ENCODE results near the gene CCDC34.

Gene CCDC34

GRCh38 chr11:27396259-27396839 is 33.3 kb upstream of the CCDC34 start:
- Histone ChIP-seq H4K20me1 (ENCODE audit: insufficient read depth, low read length) (no peaks in the 10 kb centered on the region), H2AFZ (ENCODE audit: low read depth, low read length) (no peak overlapping the region), H3K27ac (ENCODE audit: low read length) (no peak overlapping the region), H3K4me3 (ENCODE audit: low read depth in 1 of 2, low read length in 2 of 2) (no peak overlapping the region), H3K4me1 (ENCODE audit: insufficient read depth, low read length) (no peaks in the 10 kb centered on the region), H3K27me3 (ENCODE audit: insufficient read depth, low read length, poor library complexity) (no peaks in the 10 kb centered on the region), H3K9ac (ENCODE audit: low read depth, low read length) (no peak overlapping the region), H3K79me2 (ENCODE audit: insufficient read depth, low read length) (no peaks in the 10 kb centered on the region), H3K36me3 (ENCODE audit: insufficient read depth, low read length) (no peaks in the 10 kb centered on the region), H3K9me3 (ENCODE audit: insufficient read depth, low read length, severe bottlenecking) (no peaks in the 10 kb centered on the region), H3K4me2 (ENCODE audit: insufficient read depth, low read length) (no peak overlapping the region)
- DNase-seq = no peak
- TF ChIP-seq EZH2 (IDR thresholded peaks at IDR 0.05; ENCODE audit: borderline replicate concordance, low read depth, low read length, severe bottlenecking) (no peak), CTCF (IDR thresholded peaks at IDR 0.05; ENCODE audit: borderline replicate concordance, extremely low read depth, low read length, poor library complexity, severe bottlenecking) (no peak)
- no peak for ATAC-seq (ENCODE audit: insufficient read depth, low read depth)

GRCh38 chr11:27395556-27396258 is 32.7 kb upstream of the CCDC34 start:
- H2AFZ ChIP-seq (ENCODE audit: low read depth, low read length) = no peak overlapping the region
- no peaks in the 10 kb centered on the region for H3K79me2 ChIP-seq (ENCODE audit: insufficient read depth, low read length)
- H3K36me3 ChIP-seq (ENCODE audit: insufficient read depth, low read length) = no peaks in the 10 kb centered on the region
- H3K9ac ChIP-seq (ENCODE audit: low read depth, low read length) = no peak overlapping the region
- no peak for DNase-seq
- H3K4me2 ChIP-seq (ENCODE audit: insufficient read depth, low read length) = no peak overlapping the region
- no peak for TF ChIP-seq CTCF (IDR thresholded peaks at IDR 0.05; ENCODE audit: borderline replicate concordance, extremely low read depth, low read length, poor library complexity, severe bottlenecking)
- TF ChIP-seq EZH2 (IDR thresholded peaks at IDR 0.05; ENCODE audit: borderline replicate concordance, low read depth, low read length, severe bottlenecking) = no peak
- no peak for ATAC-seq (ENCODE audit: insufficient read depth, low read depth)
- no peak overlapping the region for H3K4me3 ChIP-seq (ENCODE audit: low read depth in 1 of 2, low read length in 2 of 2)
- no peak overlapping the region for H3K27ac ChIP-seq (ENCODE audit: low read length)
- H3K9me3 ChIP-seq (ENCODE audit: insufficient read depth, low read length, severe bottlenecking) = no peaks in the 10 kb centered on the region
- no peaks in the 10 kb centered on the region for H4K20me1 ChIP-seq (ENCODE audit: insufficient read depth, low read length)
- H3K27me3 ChIP-seq (ENCODE audit: insufficient read depth, low read length, poor library complexity) = no peaks in the 10 kb centered on the region
- no peaks in the 10 kb centered on the region for H3K4me1 ChIP-seq (ENCODE audit: insufficient read depth, low read length)

- Histone ChIP-seq H2AFZ (ENCODE audit: low read depth, low read length) (no peak overlapping the region), H3K4me3 (ENCODE audit: low read depth in 1 of 2, low read length in 2 of 2) (no peak overlapping the region), H4K20me1 (ENCODE audit: insufficient read depth, low read length) (no peaks in the 10 kb centered on the region), H3K4me1 (ENCODE audit: insufficient read depth, low read length) (no peaks in the 10 kb centered on the region), H3K36me3 (ENCODE audit: insufficient read depth, low read length) (no peaks in the 10 kb centered on the region), H3K27ac (ENCODE audit: low read length) (no peak overlapping the region), H3K27me3 (ENCODE audit: insufficient read depth, low read length, poor library complexity) (no peaks in the 10 kb centered on the region), H3K9ac (ENCODE audit: low read depth, low read length) (no peak overlapping the region), H3K4me2 (ENCODE audit: insufficient read depth, low read length) (no peak overlapping the region), H3K9me3 (ENCODE audit: insufficient read depth, low read length, severe bottlenecking) (no peaks in the 10 kb centered on the region), H3K79me2 (ENCODE audit: insufficient read depth, low read length) (no peaks in the 10 kb centered on the region)
- no peak for DNase-seq
- no peak for ATAC-seq (ENCODE audit: insufficient read depth, low read depth)
- TF ChIP-seq EZH2 (IDR thresholded peaks at IDR 0.05; ENCODE audit: borderline replicate concordance, low read depth, low read length, severe bottlenecking) = no peak
- TF ChIP-seq CTCF (IDR thresholded peaks at IDR 0.05; ENCODE audit: borderline replicate concordance, extremely low read depth, low read length, poor library complexity, severe bottlenecking) = no peak
Observed at GRCh38 chr11:27394781-27395228, 31.8 kb upstream of the CCDC34 start.

Measured in DND-41 (cell line).